Activated T-cell treated with anti-CD3 and anti-CD28 coated beads, Interleukin-2, amount 50 U/mL, for 4 hours (primary cell): ENCODE measurements around the gene STN1. TPM values are rescaled to one million over a fixed set of nuclear protein-coding genes. Genes with fewer than 3 reads are reported as not detected.

ENCODE experiments used
- ATAC-seq, 2 donors: fragments of 200-7000 bp; cut with Tn5 transposase; one replicate each; pipeline ENCODE4 v1.10.0; 2021
- DNase-seq: peaks from one replicate; pipeline ENCODE4 v3.0.0-alpha.2; 2020
- H3K27me3 Mint-ChIP-seq: one replicate; pipeline ENCODE4 v1.8.0; 2021; ENCODE audit warnings: low read depth, mixed read lengths
- H3K36me3 Mint-ChIP-seq: one replicate; pipeline ENCODE4 v1.8.0; 2022; ENCODE audit warnings: mixed read lengths; ENCODE audit not compliant: insufficient read depth
- H3K4me1 Mint-ChIP-seq: one replicate; pipeline ENCODE4 v1.8.0; 2021; ENCODE audit warnings: low read depth, mixed read lengths
- H3K4me3 Mint-ChIP-seq: one replicate; pipeline ENCODE4 v1.8.0; 2021; ENCODE audit warnings: mild to moderate bottlenecking, moderate library complexity, mixed read lengths
- H3K9me3 Mint-ChIP-seq: one replicate; pipeline ENCODE4 v1.8.0; 2021; ENCODE audit warnings: mixed read lengths
- total RNA-seq, 3 donors: library from RNA; stranded (reverse); gene quantifications; one replicate each; pipeline ENCODE4 v1.2.1, GENCODE V29; 2021

The STN1 gene
- 10 to 100 TPM; 10.3 to 12.8 (median 10.4) TPM for total RNA-seq

- ATAC-seq (peak; percentile 96 to 97), DNase-seq (peak; percentile 93)
- H3K27me3 Mint-ChIP-seq: no peaks in the 10 kb centered on the region
- H3K9me3 Mint-ChIP-seq: peaks cover 6% of the 10 kb centered on the region
- H3K36me3 Mint-ChIP-seq: peaks cover 10% of the 10 kb centered on the region
- peaks cover 45% of the 10 kb centered on the region for H3K4me1 Mint-ChIP-seq
- peak within 1 kb of the TSS; percentile 97 for H3K4me3 Mint-ChIP-seq
Observed at GRCh38 chr10:103918053-103918846, at the start of gene STN1. TSS of gene STN1 (minus strand) at chr10:103918184. CDS start at chr10:103917594, 590 bp downstream.

GRCh38 chr10:103967448-103968071 lies 49.6 kb upstream of the STN1 start:
- no peaks in the 10 kb centered on the region for H3K27me3 Mint-ChIP-seq
- peak; percentile 58 to 59 for ATAC-seq
- H3K4me1 Mint-ChIP-seq: peaks cover 39% of the 10 kb centered on the region
- no peaks in the 10 kb centered on the region for H3K9me3 Mint-ChIP-seq
- H3K4me3 Mint-ChIP-seq: peak overlapping the region; percentile 90
- DNase-seq: no peak
- H3K36me3 Mint-ChIP-seq: peaks cover under 1% of the 10 kb centered on the region

- ATAC-seq: peak; percentile 86 to 87
- Mint-ChIP-seq H3K27me3 (no peaks in the 10 kb centered on the region), H3K4me1 (peaks cover 34% of the 10 kb centered on the region), H3K36me3 (no peaks in the 10 kb centered on the region), H3K9me3 (no peaks in the 10 kb centered on the region), H3K4me3 (peak within 1 kb of the TSS; percentile 94)
- DNase-seq: peak; percentile 79
Observed at GRCh38 chr10:103966671-103967447, 48.9 kb upstream of the STN1 start, which contains the start of gene SLK. TSS of gene SLK (plus strand) at chr10:103967140. CDS start at chr10:103967746, 606 bp downstream.

- ATAC-seq (no peak), DNase-seq (no peak)
- Mint-ChIP-seq H3K4me1 (no peaks in the 10 kb centered on the region), H3K9me3 (no peaks in the 10 kb centered on the region), H3K27me3 (peaks cover 2% of the 10 kb centered on the region), H3K4me3 (no peak overlapping the region), H3K36me3 (peaks cover 2% of the 10 kb centered on the region)
Observed at GRCh38 chr10:103960103-103960502, 42.1 kb upstream of the STN1 start.

- Mint-ChIP-seq H3K27me3 (peaks cover 2% of the 10 kb centered on the region), H3K4me3 (no peak overlapping the region), H3K4me1 (no peaks in the 10 kb centered on the region), H3K36me3 (peaks cover 2% of the 10 kb centered on the region), H3K9me3 (no peaks in the 10 kb centered on the region)
- ATAC-seq (no peak), DNase-seq (no peak)
Observed at GRCh38 chr10:103958996-103959395, 41.0 kb upstream of the STN1 start.

- no peaks in the 10 kb centered on the region for H3K9me3 Mint-ChIP-seq
- peaks cover 2% of the 10 kb centered on the region for H3K27me3 Mint-ChIP-seq
- peaks cover 2% of the 10 kb centered on the region for H3K36me3 Mint-ChIP-seq
- no peak overlapping the region for H3K4me3 Mint-ChIP-seq
- ATAC-seq: no peak
- no peak for DNase-seq
- H3K4me1 Mint-ChIP-seq: no peaks in the 10 kb centered on the region
Observed at GRCh38 chr10:103954543-103954942, 36.6 kb upstream of the STN1 start.

GRCh38 chr10:103951942-103952341 lies 34.0 kb upstream of the STN1 start:
- H3K9me3 Mint-ChIP-seq: no peaks in the 10 kb centered on the region
- H3K27me3 Mint-ChIP-seq: peaks cover 2% of the 10 kb centered on the region
- no peak for DNase-seq
- H3K4me1 Mint-ChIP-seq: peaks cover 9% of the 10 kb centered on the region
- ATAC-seq: no peak
- no peak overlapping the region for H3K4me3 Mint-ChIP-seq
- H3K36me3 Mint-ChIP-seq: peaks cover 2% of the 10 kb centered on the region

GRCh38 chr10:103951183-103951582 lies 33.2 kb upstream of the STN1 start:
- ATAC-seq: no peak
- peaks cover 2% of the 10 kb centered on the region for H3K27me3 Mint-ChIP-seq
- no peak for DNase-seq

GRCh38 chr10:103949728-103950127 lies 31.7 kb upstream of the STN1 start:
- H3K27me3 Mint-ChIP-seq: no peaks in the 10 kb centered on the region
- no peak overlapping the region for H3K4me3 Mint-ChIP-seq
- ATAC-seq: no peak
- peaks cover 10% of the 10 kb centered on the region for H3K4me1 Mint-ChIP-seq
- DNase-seq: no peak
- H3K9me3 Mint-ChIP-seq: no peaks in the 10 kb centered on the region
- H3K36me3 Mint-ChIP-seq: no peaks in the 10 kb centered on the region

More at GRCh38 chr10:103951183-103951582, 33.2 kb upstream of the STN1 start:
- H3K9me3 Mint-ChIP-seq: no peaks in the 10 kb centered on the region
- peaks cover 2% of the 10 kb centered on the region for H3K36me3 Mint-ChIP-seq
- H3K4me1 Mint-ChIP-seq: peaks cover 10% of the 10 kb centered on the region
- no peak overlapping the region for H3K4me3 Mint-ChIP-seq

- H3K4me1 Mint-ChIP-seq: peaks cover 10% of the 10 kb centered on the region
- ATAC-seq: no peak
Observed at GRCh38 chr10:103947799-103948516, 30.0 kb upstream of the STN1 start.

GRCh38 chr10:103942866-103943265 lies 24.9 kb upstream of the STN1 start:
- Mint-ChIP-seq H3K4me1 (peaks cover 8% of the 10 kb centered on the region), H3K9me3 (no peaks in the 10 kb centered on the region), H3K27me3 (no peaks in the 10 kb centered on the region), H3K4me3 (no peak overlapping the region), H3K36me3 (no peaks in the 10 kb centered on the region)
- ATAC-seq: no peak
- no peak for DNase-seq

More at GRCh38 chr10:103947799-103948516, 30.0 kb upstream of the STN1 start:
- H3K4me3 Mint-ChIP-seq: no peak overlapping the region
- no peak for DNase-seq
- no peaks in the 10 kb centered on the region for H3K36me3 Mint-ChIP-seq
- H3K27me3 Mint-ChIP-seq: no peaks in the 10 kb centered on the region
- H3K9me3 Mint-ChIP-seq: no peaks in the 10 kb centered on the region

GRCh38 chr10:103941801-103942200 lies 23.8 kb upstream of the STN1 start:
- no peaks in the 10 kb centered on the region for H3K9me3 Mint-ChIP-seq
- H3K36me3 Mint-ChIP-seq: no peaks in the 10 kb centered on the region
- DNase-seq (no peak), ATAC-seq (no peak)
- H3K4me1 Mint-ChIP-seq: no peaks in the 10 kb centered on the region
- no peaks in the 10 kb centered on the region for H3K27me3 Mint-ChIP-seq
- H3K4me3 Mint-ChIP-seq: no peak overlapping the region

GRCh38 chr10:103939522-103939921 lies 21.5 kb upstream of the STN1 start:
- H3K27me3 Mint-ChIP-seq: no peaks in the 10 kb centered on the region
- H3K4me1 Mint-ChIP-seq: no peaks in the 10 kb centered on the region
- no peaks in the 10 kb centered on the region for H3K9me3 Mint-ChIP-seq
- H3K36me3 Mint-ChIP-seq: no peaks in the 10 kb centered on the region
- no peak for ATAC-seq
- no peak overlapping the region for H3K4me3 Mint-ChIP-seq
- no peak for DNase-seq

GRCh38 chr10:103936022-103936421 lies 18.0 kb upstream of the STN1 start:
- no peaks in the 10 kb centered on the region for H3K27me3 Mint-ChIP-seq
- no peak overlapping the region for H3K4me3 Mint-ChIP-seq
- ATAC-seq (no peak), DNase-seq (no peak)
- no peaks in the 10 kb centered on the region for H3K36me3 Mint-ChIP-seq
- no peaks in the 10 kb centered on the region for H3K4me1 Mint-ChIP-seq
- H3K9me3 Mint-ChIP-seq: no peaks in the 10 kb centered on the region
